Gastrocnemius medialis (tissue), 4 donors: ENCODE results near the gene ACYP2.

ENCODE experiments used
- POLR2A ChIP-seq, 2 donors: fragments of 450-650 bp; IDR thresholded peaks; one replicate each; pipeline ENCODE4 v1.6.1; 2017; ENCODE audit warnings: antibody characterized with exemption in 2 of 2, mild to moderate bottlenecking in 2 of 2, moderate library complexity in 2 of 2
- TF ChIP-seq, protein P1 (sequence below), 5 experiments: fragments of 450-650 bp in 3 of 5; fragments of 200-600 bp in 2 of 5; sonication (generic) in 2 of 5; IDR thresholded peaks in 4 of 5; conservative IDR thresholded peaks in 1 of 5; 1 replicate in 4 of 5; 2 replicates in 1 of 5; pipeline ENCODE4 v1.5.1; 2016 to 2019; ENCODE audit warnings: antibody characterized with exemption in 5 of 5, mild to moderate bottlenecking in 3 of 5, moderate library complexity in 3 of 5

GRCh38 chr2:54239427-54239826, 124.0 kb downstream of the ACYP2 start:
- no peak for TF ChIP-seq POLR2A (IDR thresholded peaks at IDR 0.05)
- TF ChIP-seq, protein P1, sequence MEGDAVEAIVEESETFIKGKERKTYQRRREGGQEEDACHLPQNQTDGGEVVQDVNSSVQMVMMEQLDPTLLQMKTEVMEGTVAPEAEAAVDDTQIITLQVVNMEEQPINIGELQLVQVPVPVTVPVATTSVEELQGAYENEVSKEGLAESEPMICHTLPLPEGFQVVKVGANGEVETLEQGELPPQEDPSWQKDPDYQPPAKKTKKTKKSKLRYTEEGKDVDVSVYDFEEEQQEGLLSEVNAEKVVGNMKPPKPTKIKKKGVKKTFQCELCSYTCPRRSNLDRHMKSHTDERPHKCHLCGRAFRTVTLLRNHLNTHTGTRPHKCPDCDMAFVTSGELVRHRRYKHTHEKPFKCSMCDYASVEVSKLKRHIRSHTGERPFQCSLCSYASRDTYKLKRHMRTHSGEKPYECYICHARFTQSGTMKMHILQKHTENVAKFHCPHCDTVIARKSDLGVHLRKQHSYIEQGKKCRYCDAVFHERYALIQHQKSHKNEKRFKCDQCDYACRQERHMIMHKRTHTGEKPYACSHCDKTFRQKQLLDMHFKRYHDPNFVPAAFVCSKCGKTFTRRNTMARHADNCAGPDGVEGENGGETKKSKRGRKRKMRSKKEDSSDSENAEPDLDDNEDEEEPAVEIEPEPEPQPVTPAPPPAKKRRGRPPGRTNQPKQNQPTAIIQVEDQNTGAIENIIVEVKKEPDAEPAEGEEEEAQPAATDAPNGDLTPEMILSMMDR (IDR thresholded peaks at IDR 0.05 in 4 of 5, conservative IDR thresholded peaks at IDR 0.05 in 1 of 5), result no peak
